Measurements from ENCODE around the gene PRC1. TPM values are rescaled to one million over a fixed set of nuclear protein-coding genes. Genes with fewer than 3 reads are reported as not detected.

Gene PRC1
- total and polyA plus RNA-seq, 4 donors, result 5.0 to 31.1 (median 7.9) TPM

GRCh38 chr15:90921887-90922286, 72.4 kb downstream of the PRC1 start:
- no peak overlapping the region for H3K27ac ChIP-seq (ENCODE audit: low read depth in 1 of 2, low read length in 1 of 2)
- H3K9ac ChIP-seq (ENCODE audit: insufficient read depth in 1 of 2, low read length in 2 of 2), result no peak overlapping the region
- no peaks in the 10 kb centered on the region for H3K27me3 ChIP-seq (ENCODE audit: control insufficient read depth in 3 of 3, insufficient read depth in 3 of 3, low read length in 2 of 3)
- H3K9me3 ChIP-seq (ENCODE audit: control insufficient read depth in 4 of 4, insufficient read depth in 3 of 4, low read length in 3 of 4), result no peaks in the 10 kb centered on the region
- no peak overlapping the region for H3K4me3 ChIP-seq
- 84 to 87% methylated on average over 4 of the region's 4 CpGs for WGBS, 2 donors
- no peak for DNase-seq
- H3K4me1 ChIP-seq (ENCODE audit: control insufficient read depth in 5 of 5, insufficient read depth in 5 of 5, low read length in 5 of 5), result no peaks in the 10 kb centered on the region
- no peak for ATAC-seq (ENCODE audit: insufficient read depth, low FRiP score)
- peaks cover 20 to 32% (median 25%) of the 10 kb centered on the region in 4 donors for H3K36me3 ChIP-seq (ENCODE audit: control insufficient read depth in 4 of 4, insufficient read depth in 4 of 4, low read length in 4 of 4)
- TF ChIP-seq, protein P1, sequence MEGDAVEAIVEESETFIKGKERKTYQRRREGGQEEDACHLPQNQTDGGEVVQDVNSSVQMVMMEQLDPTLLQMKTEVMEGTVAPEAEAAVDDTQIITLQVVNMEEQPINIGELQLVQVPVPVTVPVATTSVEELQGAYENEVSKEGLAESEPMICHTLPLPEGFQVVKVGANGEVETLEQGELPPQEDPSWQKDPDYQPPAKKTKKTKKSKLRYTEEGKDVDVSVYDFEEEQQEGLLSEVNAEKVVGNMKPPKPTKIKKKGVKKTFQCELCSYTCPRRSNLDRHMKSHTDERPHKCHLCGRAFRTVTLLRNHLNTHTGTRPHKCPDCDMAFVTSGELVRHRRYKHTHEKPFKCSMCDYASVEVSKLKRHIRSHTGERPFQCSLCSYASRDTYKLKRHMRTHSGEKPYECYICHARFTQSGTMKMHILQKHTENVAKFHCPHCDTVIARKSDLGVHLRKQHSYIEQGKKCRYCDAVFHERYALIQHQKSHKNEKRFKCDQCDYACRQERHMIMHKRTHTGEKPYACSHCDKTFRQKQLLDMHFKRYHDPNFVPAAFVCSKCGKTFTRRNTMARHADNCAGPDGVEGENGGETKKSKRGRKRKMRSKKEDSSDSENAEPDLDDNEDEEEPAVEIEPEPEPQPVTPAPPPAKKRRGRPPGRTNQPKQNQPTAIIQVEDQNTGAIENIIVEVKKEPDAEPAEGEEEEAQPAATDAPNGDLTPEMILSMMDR (IDR thresholded peaks at IDR 0.05; ENCODE audit: control extremely low read depth, extremely low read depth), result no peak

DNA sequence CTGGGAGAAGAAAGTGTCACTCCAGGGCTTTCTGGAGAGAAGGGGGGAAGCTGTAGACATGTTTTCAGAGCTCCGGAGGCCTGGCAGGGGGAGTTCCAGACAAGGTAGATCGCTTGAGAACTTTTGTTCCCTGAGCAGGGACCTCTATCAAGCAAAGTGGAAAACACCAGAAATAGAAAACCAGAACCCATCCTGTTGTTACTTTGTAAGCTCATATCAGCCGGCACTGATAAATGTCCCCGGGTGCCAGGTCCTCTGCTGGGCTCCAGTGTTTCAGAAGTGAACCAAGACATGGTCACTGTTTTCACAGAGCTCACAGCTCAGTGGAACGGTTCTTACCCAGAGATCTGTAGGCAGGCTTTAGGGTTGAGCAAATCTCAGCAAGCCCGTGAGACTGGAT, 75.5 kb downstream of the PRC1 start:
- Histone ChIP-seq H3K36me3 (ENCODE audit: control insufficient read depth in 4 of 4, insufficient read depth in 4 of 4, low read length in 4 of 4) (peaks cover 20 to 56% (median 36%) of the 10 kb centered on the region in 4 donors), H3K9ac (ENCODE audit: insufficient read depth in 1 of 2, low read length in 2 of 2) (no peak overlapping the region), H3K4me3 (no peak overlapping the region), H3K4me1 (ENCODE audit: control insufficient read depth in 5 of 5, insufficient read depth in 5 of 5, low read length in 5 of 5) (no peaks in the 10 kb centered on the region), H3K27ac (ENCODE audit: low read depth in 1 of 2, low read length in 1 of 2) (no peak overlapping the region), H3K27me3 (ENCODE audit: control insufficient read depth in 3 of 3, insufficient read depth in 3 of 3, low read length in 2 of 3) (no peaks in the 10 kb centered on the region), H3K9me3 (ENCODE audit: control insufficient read depth in 4 of 4, insufficient read depth in 3 of 4, low read length in 3 of 4) (no peaks in the 10 kb centered on the region)
- WGBS, 2 donors, result 93 to 95% methylated on average over 6 of the region's 6 CpGs
- ATAC-seq (ENCODE audit: insufficient read depth, low FRiP score) (no peak), DNase-seq (no peak)
- TF ChIP-seq, protein P1 (IDR thresholded peaks at IDR 0.05; ENCODE audit: control extremely low read depth, extremely low read depth), result no peak

DNA sequence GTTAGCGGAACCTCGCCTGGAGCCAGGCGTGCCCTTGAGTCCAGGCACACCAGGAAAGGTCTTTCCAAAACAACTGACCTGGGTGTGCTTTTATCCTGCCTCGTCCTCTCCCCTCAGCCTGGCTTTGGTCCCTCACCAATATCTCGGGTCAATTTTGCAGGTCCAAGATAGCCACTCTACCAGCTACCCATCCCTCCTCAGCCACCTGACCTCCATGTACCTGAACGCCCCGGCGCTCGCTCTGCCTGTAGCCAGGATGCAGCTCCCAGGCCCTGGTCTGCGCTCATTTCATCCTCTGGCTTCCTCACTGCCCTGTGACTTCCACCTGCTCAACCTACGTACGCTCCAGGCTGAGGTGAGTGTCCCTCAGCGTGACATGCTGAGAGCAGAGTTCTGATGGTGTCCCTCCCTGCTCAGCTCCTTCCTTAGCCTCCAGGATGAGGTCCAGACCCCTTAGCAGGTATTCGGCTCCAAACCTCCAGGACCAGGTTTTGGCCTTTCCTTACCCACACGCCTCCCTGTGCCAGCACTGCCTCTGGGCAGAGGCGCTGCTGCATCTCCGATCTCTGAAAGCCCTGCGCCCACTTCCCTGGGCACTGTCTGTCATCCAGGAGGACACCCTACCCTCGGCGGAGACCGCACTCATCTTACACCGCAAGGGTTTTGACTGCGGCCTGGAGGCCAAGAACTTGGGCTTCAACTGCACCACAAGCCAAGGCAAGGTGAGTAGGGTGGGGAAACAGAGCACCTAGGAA, 76.1 kb downstream of the PRC1 start:
- 93 to 97% methylated on average over 23 of the region's 23 CpGs for WGBS, 2 donors
- TF ChIP-seq, protein P1 (IDR thresholded peaks at IDR 0.05; ENCODE audit: control extremely low read depth, extremely low read depth), result no peak
- no peak for DNase-seq
- no peak for ATAC-seq (ENCODE audit: insufficient read depth, low FRiP score)
- Histone ChIP-seq H3K9ac (ENCODE audit: insufficient read depth in 1 of 2, low read length in 2 of 2) (no peak overlapping the region), H3K27me3 (ENCODE audit: control insufficient read depth in 3 of 3, insufficient read depth in 3 of 3, low read length in 2 of 3) (no peaks in the 10 kb centered on the region), H3K4me1 (ENCODE audit: control insufficient read depth in 5 of 5, insufficient read depth in 5 of 5, low read length in 5 of 5) (no peaks in the 10 kb centered on the region), H3K4me3 (no peak overlapping the region), H3K36me3 (ENCODE audit: control insufficient read depth in 4 of 4, insufficient read depth in 4 of 4, low read length in 4 of 4) (peaks cover 24 to 62% (median 36%) of the 10 kb centered on the region in 4 donors), H3K9me3 (ENCODE audit: control insufficient read depth in 4 of 4, insufficient read depth in 3 of 4, low read length in 3 of 4) (no peaks in the 10 kb centered on the region), H3K27ac (ENCODE audit: low read depth in 1 of 2, low read length in 1 of 2) (no peak overlapping the region)
